Stimulated activated CD8-positive, alpha-beta memory T cell treated with anti-CD3 and anti-CD28 coated beads, Interleukin-7, amount 100 ng/mL, for 24 hours (primary cell): Measurements from ENCODE around the gene ZNF440.
"Not testable (repeated sequence)": the region's sequence is repeated elsewhere in the genome, so short reads cannot be mapped to it uniquely, and the experiment has no call there.

Experiments used
- DNase-seq: peaks from one replicate; pipeline ENCODE4 v3.0.0-alpha.2; 2020; ENCODE audit warnings: low read depth

ZNF440 gene

DNA sequence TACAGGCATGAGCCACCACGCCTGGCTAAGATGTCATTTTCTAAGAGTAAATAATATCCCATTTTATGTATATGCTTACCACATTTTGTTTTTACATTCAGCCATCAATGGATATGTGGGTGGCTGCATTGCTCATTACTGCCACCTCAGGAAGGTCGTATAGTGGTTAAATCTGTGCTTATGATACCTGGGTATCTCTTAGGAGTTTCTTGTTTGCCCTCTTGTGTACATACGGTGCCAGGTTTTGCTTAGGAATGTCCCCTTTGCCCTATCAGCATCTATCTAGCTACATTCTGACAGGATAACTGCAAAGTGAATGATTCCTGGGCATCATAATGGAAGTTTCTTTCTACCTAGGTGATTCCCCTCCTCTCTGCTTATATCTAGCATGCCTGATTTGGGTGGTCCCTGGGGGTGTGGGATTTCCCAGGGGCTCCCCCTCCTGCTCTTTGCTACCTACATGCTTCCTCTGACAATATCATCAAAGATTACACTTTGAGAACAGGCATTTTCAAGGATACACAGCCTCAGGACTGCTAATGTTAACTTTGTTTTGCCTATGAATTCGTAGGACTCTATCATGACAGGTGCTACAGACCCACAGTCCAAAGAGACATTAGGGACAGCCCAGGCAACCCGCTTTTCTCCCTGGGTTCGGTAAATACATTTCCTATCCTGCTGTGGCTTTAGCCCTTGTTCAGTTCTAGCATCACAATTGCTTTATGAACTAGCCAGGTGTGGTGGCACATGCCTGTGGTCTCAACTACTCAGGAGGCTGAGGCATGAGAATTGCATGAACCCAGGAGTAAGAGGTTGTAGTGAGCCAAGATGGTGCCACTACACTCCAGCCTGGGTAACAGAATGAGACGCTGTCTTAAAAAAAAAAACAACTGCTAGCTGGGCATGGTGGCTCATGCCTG is 15.1 kb downstream of the ZNF440 start:
- not testable (repeated sequence) for DNase-seq

DNA sequence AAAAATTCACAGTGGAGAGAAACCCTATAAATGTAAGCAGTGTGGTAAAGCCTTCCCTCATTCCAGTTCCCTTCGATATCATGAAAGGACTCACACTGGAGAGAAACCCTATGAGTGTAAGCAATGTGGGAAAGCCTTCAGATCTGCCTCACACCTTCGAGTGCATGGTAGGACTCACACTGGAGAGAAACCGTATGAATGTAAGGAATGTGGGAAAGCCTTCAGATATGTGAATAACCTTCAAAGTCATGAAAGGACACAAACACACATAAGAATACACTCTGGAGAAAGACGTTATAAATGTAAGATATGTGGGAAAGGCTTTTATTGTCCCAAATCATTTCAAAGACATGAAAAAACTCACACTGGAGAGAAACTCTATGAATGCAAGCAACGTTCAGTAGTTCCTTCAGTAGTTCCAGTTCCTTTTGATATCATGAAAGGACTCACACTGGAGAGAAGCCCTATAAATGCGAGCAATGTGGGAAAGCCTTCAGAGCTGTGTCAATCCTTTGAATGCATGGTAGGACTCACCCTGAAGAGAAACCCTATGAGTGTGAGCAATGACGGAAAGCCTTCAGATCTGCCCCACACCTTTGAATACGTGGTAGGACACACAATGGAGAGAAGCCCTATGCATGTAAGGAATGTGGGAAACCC is 18.3 kb downstream of the ZNF440 start:
- DNase-seq: no peak

DNA sequence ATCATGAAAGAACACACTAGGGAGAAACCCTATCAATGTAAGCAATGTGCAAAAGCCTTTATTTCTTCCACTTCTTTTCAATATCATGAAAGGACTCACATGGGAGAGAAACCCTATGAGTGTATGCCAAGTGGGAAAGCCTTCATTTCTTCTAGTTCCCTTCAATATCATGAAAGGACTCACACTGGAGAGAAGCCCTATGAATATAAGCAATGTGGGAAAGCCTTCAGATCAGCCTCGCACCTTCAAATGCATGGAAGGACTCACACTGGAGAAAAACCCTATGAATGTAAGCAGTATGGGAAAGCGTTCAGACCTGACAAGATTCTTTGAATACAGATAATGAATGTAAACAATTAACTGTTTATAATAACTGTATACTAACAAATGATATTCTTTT is 19.5 kb downstream of the ZNF440 start:
- no peak for DNase-seq

DNA sequence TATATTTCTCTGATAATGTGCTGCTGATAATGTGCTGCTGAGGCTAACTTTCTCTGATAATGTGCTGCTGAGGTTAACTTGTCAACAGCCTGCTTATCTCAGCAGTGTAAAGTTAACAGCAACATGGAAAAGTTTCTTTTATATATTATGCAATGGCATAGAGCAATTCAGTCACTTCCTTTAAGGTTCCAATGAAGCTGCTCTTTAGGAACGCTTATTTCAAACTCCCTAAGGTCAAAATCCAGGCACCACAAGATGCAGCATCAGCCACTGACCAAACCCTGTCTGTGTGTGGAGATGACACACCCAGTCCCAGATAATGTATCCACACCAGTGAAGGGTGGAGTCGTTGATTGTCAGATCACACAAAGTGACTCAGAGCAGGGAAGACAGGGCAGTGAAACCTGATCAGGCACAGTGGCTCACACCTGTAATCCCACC is 21.6 kb downstream of the ZNF440 start:
- DNase-seq: not testable (repeated sequence)

DNA sequence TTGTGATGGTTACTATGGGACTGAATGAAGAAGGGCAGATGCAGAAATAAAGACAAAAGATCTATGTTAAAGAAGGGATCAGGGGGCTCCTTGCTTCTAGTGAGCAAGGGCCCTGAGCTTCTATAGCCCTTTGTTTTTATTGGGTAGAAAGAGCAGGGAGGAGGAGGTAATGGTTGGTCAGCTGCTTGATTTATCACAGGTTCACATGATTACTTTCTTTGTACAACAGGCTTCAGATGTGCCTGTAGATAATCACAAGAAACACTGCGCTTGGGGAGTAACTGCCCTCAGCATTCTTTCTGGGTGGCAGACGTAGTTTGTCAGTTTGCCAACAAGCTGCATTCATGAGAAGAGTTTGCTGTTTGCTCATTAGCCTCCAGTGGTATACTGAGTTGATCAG is 29.6 kb downstream of the ZNF440 start:
- no peak for DNase-seq

DNA sequence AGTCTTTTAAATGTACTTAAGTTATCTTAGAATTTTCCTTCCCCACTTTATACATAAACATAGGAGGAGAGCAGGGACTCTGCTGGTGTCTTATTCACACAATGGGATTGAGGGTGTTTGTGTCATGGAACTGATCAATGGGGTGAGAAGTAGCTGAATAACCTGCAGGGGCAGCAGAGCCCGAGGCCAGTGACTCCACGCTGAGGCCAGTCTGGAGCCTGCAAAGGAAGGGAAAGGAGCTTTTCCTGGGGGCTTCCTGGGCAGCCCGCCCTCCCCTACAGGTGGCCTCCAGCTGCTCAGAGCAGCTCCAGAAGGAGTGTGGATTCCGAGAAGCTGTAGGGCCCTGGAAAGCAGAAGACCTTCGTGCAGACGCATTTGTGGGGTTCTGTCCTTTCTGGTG is 33.5 kb downstream of the ZNF440 start:
- DNase-seq: not testable (repeated sequence)

DNA sequence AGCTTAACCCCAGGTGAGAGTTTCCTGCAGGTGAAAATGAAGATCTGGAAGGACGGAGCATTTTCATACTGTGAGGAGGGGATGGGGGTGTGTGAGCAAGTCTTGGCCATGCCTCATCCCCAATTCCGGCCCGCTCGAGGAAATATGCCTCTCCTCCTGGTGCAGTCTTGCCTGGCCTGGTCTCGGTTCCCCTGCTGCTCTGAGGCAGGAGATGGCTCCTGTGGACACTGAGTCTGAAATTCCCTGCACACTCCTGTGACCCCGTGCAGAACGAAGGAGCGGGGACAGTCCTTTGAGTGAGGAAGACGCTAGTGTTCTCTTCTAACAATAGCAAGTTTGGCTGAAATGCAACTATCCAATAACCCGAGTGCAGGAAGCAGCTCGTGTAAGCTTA is 34.1 kb downstream of the ZNF440 start:
- no peak for DNase-seq

DNA sequence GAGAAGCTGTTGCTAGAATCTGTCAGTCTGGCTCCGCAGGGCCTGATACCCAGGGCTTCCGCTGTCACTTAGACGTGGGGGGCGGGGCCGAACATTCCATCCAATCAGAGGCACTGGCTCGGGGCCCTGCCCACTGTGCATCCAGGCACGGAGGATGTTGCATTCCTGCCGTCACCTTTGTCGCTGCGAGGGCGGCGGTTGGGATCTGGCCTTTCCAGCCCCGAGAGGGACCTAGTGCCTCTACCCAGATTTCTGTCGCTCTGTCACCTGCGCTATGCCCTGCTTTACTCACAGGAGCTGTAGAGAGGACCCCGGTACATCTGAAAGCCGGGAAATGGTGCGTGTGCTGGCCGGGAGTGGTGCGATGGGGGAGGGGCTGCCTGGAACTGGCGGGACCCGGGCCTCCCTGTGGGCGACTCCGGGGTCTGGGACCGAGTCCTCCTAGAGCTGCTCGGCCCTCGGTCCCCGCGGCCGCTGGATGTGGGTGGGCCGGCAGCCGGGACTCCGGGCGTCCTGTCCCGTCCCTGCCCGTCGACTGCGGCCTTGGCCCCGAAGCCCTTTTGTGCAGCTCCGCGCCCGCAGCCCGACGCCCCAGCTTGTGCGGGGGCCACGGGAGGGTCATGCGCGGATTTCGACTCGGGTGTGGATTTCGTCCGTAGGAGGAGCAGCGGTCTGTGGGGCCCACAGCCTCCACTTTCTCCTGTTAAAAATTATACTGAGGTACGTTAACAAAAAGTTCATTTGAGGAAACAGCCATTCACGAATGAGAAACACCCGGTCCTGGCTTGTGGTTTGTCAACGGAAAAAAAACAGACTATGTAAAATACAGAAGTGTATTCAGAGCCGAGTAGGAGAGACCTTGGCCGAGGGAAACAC is 34.8 kb downstream of the ZNF440 start, which contains the start of gene ZNF439:
Gene ZNF439 (plus strand): TSS at position 133 of the 876 bp plus-strand sequence. CDS start 142 bp downstream, at position 275.
- peak; percentile 81 for DNase-seq

DNA sequence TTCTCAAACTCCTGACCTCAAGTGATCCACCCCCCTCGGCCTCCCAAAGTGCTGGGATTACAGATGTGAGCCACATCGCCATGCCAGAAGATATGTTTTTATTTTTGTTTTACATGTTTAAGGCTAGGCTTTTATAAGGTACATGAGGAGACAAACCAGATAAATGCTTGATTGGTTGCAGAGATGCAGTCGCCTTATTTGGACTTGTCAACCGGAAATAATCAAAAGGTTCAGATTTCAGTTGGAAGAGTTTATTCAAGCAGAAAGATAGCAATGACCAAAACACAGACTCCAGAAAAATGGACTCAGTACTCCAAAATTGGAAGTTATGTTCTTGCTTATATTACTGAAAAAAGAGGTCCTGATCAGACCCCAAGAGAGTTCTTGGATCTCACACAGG is 36.2 kb downstream of the ZNF440 start:
- DNase-seq: not testable (repeated sequence)

DNA sequence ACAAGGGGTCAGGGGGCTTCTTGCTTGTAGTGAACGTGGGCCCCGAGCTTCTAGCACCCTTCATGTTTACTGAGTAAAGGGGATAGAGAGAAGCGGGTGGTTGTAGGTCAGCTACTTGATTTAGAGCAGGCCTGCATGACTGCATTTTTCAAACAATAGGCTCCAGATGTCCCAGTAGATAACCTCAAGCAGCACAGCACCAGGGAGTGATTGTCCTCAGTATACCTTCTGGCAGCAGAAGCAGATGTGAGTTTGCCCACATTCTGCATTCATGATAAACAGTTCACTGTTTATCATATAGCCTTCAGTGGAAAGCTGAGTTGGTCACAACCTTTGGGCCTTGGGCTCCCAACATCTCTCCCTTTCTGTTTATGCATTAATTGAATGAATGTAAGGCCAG is 39.3 kb downstream of the ZNF440 start:
- DNase-seq: no peak

DNA sequence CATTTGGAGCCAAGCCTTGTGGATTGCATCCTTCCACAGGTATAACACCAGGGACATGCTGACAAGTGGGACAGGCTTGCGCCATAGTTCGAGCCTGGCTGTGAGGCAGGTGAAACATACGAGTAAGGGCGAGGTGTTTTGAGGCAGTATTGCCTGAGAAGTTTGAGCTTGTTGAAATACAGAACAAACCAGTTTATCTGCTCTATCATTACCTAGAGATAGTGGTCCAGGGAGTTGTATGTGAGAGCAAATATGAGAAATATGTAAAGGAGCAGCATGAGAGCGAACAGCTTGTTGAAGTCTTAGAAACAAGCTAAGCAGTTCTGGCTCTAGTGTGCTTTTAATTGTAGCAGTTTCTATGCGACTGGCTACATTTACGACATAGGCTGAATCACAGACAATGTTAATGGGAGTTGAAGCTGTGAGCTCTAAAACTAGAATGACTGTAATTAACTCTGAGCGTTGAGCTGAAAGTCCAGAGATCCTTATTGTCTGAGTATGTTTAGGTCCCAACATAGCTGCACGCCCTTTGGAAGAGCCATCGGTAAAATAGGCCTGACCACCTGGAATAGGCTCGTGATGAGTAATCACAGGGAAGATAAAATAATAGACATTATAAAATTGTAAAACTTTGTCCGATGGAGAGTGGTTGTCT is 42.6 kb downstream of the ZNF440 start:
- no peak for DNase-seq

DNA sequence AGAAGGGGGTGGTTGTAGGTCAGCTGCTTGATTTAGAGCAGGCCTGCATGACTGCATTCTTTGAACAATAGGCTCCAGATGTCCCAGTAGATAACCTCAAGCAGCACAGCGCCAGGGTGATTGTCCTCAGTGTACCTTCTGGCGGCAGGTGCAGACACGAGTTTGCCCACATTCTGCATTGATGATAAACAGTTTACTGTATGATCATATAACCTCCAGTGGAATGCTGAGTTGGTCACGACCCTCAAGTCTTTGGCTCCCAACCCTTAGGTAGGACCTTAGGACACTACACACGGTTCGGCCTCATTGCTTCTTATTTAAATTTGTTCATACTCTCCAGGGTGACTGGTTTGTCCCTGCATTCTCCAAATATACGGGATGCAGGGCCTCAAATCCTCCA is 46.6 kb downstream of the ZNF440 start:
- DNase-seq: no peak

DNA sequence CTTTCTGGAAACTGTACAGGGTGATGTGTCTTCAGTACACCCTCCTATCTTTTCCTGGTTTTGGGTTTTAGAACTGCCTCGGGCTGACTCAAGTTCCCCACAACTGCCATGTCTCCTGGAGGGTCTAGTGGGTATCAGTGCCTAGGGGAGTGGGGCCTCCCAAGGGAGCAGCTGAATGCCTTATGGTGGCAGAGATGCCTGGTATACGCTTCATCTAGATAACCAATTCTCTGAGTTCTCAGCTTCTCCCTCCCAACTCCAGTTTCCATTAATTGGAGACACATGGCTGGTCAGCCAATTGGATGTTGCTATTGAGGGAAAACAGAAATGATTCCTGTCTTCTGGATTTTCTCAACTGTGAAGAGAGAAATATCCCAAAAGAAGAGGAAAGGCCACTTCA is 47.2 kb downstream of the ZNF440 start:
- no peak for DNase-seq

DNA sequence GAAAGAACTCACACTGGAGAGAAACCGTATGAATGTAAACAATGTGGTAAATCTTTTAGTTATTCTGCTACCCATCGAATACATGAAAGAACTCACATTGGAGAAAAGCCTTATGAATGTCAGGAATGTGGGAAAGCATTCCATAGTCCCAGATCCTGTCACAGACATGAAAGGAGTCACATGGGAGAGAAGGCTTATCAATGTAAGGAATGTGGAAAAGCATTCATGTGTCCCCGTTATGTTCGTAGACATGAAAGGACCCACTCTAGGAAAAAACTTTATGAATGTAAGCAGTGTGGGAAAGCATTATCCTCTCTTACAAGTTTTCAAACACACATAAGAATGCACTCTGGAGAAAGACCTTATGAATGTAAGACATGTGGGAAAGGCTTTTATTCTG is 53.7 kb downstream of the ZNF440 start:
- DNase-seq: not testable (repeated sequence)

DNA sequence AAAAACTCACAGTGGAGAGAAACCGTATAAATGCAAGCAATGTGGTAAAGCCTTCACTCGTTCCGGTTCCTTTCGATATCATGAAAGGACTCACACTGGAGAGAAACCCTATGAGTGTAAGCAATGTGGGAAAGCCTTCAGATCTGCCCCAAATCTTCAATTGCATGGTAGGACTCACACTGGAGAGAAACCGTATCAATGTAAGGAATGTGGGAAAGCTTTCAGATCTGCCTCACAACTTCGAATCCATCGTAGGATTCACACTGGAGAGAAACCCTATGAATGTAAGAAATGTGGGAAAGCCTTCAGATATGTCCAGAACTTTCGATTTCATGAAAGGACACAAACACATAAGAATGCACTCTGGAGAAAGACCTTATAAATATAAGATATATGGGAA is 54.1 kb downstream of the ZNF440 start:
- no peak for DNase-seq

DNA sequence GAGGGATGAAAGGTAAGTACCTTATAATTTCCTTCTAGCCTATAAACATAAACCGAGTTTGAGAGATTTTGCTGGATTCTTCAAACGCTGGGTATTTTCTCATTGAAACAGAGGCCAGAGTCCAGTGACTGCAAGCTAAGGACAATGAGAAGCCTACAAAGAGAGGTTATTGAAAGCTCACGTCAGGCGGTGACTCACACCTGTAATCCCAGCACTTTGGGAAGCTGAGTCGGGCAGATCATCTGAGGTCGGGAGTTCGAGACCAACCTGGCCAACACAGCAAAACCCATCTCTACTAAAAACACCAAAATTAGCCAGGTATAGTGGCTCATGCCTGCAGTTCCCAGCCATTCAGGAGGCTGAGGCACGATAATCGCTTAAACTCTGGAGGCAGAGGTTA is 58.6 kb downstream of the ZNF440 start:
- DNase-seq: no peak

DNA sequence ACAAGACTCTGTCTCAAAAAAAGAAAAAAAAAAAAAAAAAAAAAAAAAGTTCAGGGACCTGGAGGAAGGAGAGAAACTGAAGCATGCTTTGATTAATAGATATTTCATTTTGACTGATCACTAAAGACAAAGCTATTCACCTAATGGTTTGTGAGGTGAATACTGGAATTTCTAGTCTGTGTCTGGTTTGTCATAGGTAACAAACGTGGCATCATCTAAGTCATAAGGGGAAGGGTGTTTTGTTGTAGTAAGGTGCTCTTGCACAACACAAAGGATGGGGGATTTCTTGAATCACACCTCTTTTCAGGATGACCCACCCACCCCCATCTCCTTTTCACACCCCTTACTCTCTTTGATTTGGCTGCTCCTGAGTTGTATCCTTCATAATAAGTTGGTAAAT is 59.7 kb downstream of the ZNF440 start:
- no peak for DNase-seq

DNA sequence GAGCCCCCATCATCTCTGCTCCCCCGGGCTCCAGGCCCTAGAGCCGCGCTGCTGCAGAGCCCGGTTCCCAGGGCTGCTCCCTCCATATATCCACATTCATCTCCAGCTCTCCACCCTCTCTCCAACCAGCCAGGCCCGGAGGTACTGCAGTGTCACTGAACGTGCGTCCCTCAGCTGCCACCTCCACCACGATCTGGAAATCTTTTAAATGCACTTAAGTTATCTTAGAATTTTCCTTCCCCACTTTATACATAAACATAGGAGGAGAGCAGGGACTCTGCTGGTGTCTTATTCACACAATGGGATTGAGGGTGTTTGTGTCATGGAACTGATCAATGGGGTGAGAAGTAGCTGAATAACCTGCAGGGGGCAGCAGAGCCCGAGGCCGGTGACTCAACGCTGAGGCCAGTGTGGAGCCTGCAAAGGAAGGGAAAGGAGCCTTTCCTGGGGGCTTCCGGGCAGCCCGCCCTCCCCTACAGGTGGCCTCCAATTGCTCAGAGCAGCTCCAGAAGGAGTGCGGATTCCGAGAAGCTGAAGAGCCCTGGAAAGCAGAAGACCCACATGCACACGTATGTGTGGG is 65.7 kb downstream of the ZNF440 start:
- DNase-seq: peak; percentile 12

DNA sequence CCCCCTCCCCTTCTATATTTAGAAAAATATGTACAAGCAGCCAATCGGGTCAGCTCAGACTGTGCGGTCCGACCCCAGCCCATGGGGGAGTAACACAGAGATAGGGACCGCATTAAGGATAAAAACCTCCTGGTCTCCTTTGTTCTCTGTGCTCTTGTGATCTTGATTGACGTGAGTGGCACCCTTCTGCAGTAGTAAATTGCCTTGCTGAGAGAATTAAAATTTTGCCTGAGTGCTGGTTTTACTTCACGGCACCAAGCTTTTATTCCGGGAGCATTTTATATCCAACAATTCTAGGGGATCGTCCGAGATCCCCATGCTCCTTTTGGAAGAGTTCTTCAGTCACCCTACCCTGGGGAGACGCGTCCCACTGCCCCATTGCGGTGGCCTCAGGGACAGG is 66.5 kb downstream of the ZNF440 start:
- no peak for DNase-seq

DNA sequence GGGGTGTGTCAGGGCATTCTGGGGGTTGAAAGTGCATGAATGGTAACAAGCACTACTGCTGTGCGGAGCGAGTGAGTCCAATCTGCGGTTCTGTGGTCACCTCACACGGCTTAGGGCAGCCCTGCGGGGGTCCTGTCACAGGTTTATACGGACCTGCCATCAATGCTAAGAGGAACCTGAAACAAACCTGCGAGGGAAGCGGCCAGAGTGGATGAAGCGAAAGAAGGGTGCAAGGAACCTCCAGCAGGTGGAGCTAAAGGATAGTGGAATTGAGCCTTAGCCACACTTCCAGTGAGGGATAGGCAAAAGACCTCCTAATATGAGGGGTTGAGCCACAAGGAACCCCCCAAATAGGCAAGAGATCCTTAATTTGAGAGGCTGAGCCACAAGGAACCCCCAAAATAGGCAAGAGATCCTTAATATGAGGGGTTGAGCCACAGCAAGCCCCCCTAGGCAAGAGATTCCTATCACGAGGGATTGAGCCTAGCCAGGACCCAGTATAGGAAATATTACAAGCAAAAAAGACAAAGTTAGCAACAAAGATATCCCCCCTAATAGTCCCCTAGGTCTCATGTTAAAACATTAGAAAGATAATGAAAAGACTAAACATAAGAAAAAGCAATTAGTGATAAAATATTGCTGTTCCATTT is 67.2 kb downstream of the ZNF440 start:
- peak; percentile 35 for DNase-seq

DNA sequence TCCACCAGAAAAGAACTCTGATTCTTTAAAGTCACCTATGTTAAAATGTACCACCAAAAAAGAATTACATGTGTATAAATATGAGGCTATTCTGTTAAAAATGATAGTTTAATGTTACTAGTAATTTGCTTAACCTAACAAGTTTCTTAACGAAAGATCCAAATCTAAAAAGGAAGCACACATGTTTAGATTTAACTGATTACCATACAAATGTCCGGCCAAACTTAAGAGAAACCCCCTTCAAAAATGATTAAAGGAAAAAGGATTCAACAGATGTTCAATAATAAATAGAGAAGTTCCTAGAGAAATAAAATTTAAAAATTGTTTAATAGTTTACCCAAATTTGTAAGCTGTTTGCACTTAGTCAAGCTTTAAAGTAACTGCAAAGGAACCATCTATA is 68.5 kb downstream of the ZNF440 start:
- no peak for DNase-seq
